Upper lobe of left lung (tissue), 6 donors: ENCODE data around the gene DCLK1. TPM values are rescaled to one million over a fixed set of nuclear protein-coding genes. Genes with fewer than 3 reads are reported as not detected.

ENCODE experiments used
- ATAC-seq, 2 donors: fragments of 200-7000 bp; cut with Tn5 transposase; one replicate each; pipeline ENCODE4 v1.9.1; 2022; ENCODE audit warnings: mild to moderate bottlenecking in 2 of 2, moderate library complexity in 2 of 2; ENCODE audit not compliant: low FRiP score in 2 of 2
- DNase-seq, 2 donors: peaks; one replicate each; pipeline ENCODE4 v3.0.0-alpha.2; 2019 to 2020
- H3K27ac ChIP-seq, 4 donors: fragments of 200-600 bp; sonication (generic); one replicate each; pipeline ENCODE4 v1.5.1; 2016 to 2019
- H3K27me3 ChIP-seq, 4 donors: fragments of 200-600 bp; sonication (generic); one replicate each; pipeline ENCODE4 v1.5.1; 2017 to 2019
- H3K36me3 ChIP-seq, 4 donors: fragments of 200-600 bp; sonication (generic); one replicate each; pipeline ENCODE4 v1.5.1; 2016 to 2019
- H3K4me1 ChIP-seq, 4 donors: fragments of 200-600 bp; sonication (generic); one replicate each; pipeline ENCODE4 v1.5.1; 2018 to 2019
- H3K4me3 ChIP-seq, 4 donors: fragments of 200-600 bp; sonication (generic); one replicate each; pipeline ENCODE4 v1.5.1; 2017 to 2019; ENCODE audit warnings: mild to moderate bottlenecking in 2 of 4, moderate library complexity in 1 of 4
- H3K9me3 ChIP-seq, 4 donors: fragments of 200-600 bp; sonication (generic); one replicate each; pipeline ENCODE4 v1.5.1; 2018 to 2019
- CTCF ChIP-seq, 6 experiments: fragments of 450-650 bp in 4 of 6; fragments of 200-600 bp in 2 of 6; sonication (generic) in 2 of 6; IDR thresholded peaks; one replicate each; pipeline ENCODE4 v1.5.1; 2016 to 2019; ENCODE audit warnings: antibody characterized with exemption in 6 of 6
- EP300 ChIP-seq, 4 donors: sonication (generic); formaldehyde crosslinking; IDR thresholded peaks; one replicate each; pipeline ENCODE4 v1.5.1; 2017; ENCODE audit warnings: antibody characterized with exemption in 4 of 4, control low read depth in 2 of 4
- POLR2A ChIP-seq, 4 donors: fragments of 450-650 bp; IDR thresholded peaks; one replicate each; pipeline ENCODE4 v1.5.1; 2016 to 2017; ENCODE audit warnings: antibody characterized with exemption in 4 of 4, mild to moderate bottlenecking in 2 of 4
- POLR2AphosphoS5 ChIP-seq, 2 donors: sonication (generic); formaldehyde crosslinking; IDR thresholded peaks; one replicate each; pipeline ENCODE4 v1.5.1; 2017; ENCODE audit warnings: antibody characterized with exemption in 2 of 2
- WGBS, 2 donors: methylation state at CpG; one replicate each; pipeline ENCODE4 v1.1.5; 2017 to 2018; 5-methylcytosine and 5-hydroxymethylcytosine counted together
- total RNA-seq, 6 donors: library from RNA; depleted of rRNA in 4 of 6; stranded (reverse); fragments of >200 nt in 4 of 6; gene quantifications; one replicate each; pipeline versions ENCODE4 v1.1.0 to v1.2.1, GENCODE V29; 2016 to 2021
- donor health status: DM: no; HTN: no; CAD: no; lungs with moderate emphysema.
- donor health status: DM: no; HTN: yes; CAD: no; lungs with severe emphysema.

DCLK1 gene
- total RNA-seq, 6 donors from 2014 or later = 2.1 to 14.7 (median 3.9) TPM

- Histone ChIP-seq H3K9me3 (no peaks in the 10 kb centered on the region), H3K36me3 (no peaks in the 10 kb centered on the region), H3K4me1 (peaks cover 0 to 6% (median 0%) of the 10 kb centered on the region in 4 donors), H3K4me3 (no peak overlapping the region), H3K27me3 (no peaks in the 10 kb centered on the region), H3K27ac (no peak overlapping the region)
- DNase-seq = no peak
- 47 to 59% methylated on average over 1 of the region's 1 CpG for WGBS, 2 donors
- TF ChIP-seq POLR2AphosphoS5 (IDR thresholded peaks at IDR 0.05) (no peak), CTCF (IDR thresholded peaks at IDR 0.05) (no peak), POLR2A (IDR thresholded peaks at IDR 0.05) (no peak), EP300 (IDR thresholded peaks at IDR 0.05) (no peak)
- ATAC-seq = no peak
These were observed 26.3 kb upstream of the DCLK1 start for GRCh38 chr13:36157480-36157879.

GRCh38 chr13:36154567-36155291, 23.5 kb upstream of the DCLK1 start:
- Histone ChIP-seq H3K27me3 (no peaks in the 10 kb centered on the region), H3K36me3 (no peaks in the 10 kb centered on the region), H3K27ac (no peak overlapping the region), H3K4me1 (peaks cover 0 to 6% (median 0%) of the 10 kb centered on the region in 4 donors), H3K9me3 (no peaks in the 10 kb centered on the region), H3K4me3 (no peak overlapping the region)
- 13 to 43% methylated on average over 5 to 25 of the region's 35 CpGs for WGBS, 2 donors
- no peak for TF ChIP-seq POLR2AphosphoS5 (IDR thresholded peaks at IDR 0.05)
- ATAC-seq = peak; percentile 34 to 47
- DNase-seq = peak in 1 of 2 donors; percentile 63

DNA sequence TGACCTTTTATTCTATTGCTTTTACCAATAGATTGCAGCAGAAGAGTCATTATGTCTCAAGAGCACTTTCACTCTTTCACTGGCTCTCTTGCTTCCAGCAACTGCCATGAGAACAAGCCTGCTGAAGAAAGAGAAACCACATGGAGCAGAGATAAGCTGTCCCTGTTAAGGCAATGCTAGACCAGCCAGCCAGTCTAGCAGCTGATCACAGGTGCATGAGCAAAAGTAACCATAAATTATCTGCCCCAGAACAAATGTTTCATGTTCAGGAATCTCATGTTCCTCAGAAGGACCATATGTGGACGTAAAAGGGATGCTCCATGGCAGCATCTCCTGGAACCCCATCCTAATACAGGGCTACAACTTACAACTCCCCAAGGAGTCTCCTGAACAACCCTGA, 20.4 kb upstream of the DCLK1 start:
- H3K27me3 ChIP-seq = no peaks in the 10 kb centered on the region
- DNase-seq = no peak
- 63 to 64% methylated on average over 1 of the region's 1 CpG for WGBS, 2 donors
- TF ChIP-seq CTCF (IDR thresholded peaks at IDR 0.05) = no peak
- no peak for TF ChIP-seq POLR2AphosphoS5 (IDR thresholded peaks at IDR 0.05)
- no peak for TF ChIP-seq EP300 (IDR thresholded peaks at IDR 0.05)
- TF ChIP-seq POLR2A (IDR thresholded peaks at IDR 0.05) = no peak
- no peaks in the 10 kb centered on the region for H3K9me3 ChIP-seq
- no peak for ATAC-seq
- no peak overlapping the region for H3K27ac ChIP-seq
- peaks cover 0 to 6% (median 0%) of the 10 kb centered on the region in 4 donors for H3K4me1 ChIP-seq
- H3K36me3 ChIP-seq = no peaks in the 10 kb centered on the region
- no peak overlapping the region for H3K4me3 ChIP-seq

GRCh38 chr13:36148446-36148845, 17.3 kb upstream of the DCLK1 start:
- DNase-seq (no peak), ATAC-seq (no peak)
- no peaks in the 10 kb centered on the region for H3K36me3 ChIP-seq
- 94 to 96% methylated on average over 1 of the region's 1 CpG for WGBS, 2 donors
- H3K9me3 ChIP-seq = peaks cover 0 to 4% (median 0%) of the 10 kb centered on the region in 4 donors
- no peak overlapping the region for H3K27ac ChIP-seq
- H3K4me1 ChIP-seq = no peaks in the 10 kb centered on the region
- TF ChIP-seq CTCF (IDR thresholded peaks at IDR 0.05) = no peak
- TF ChIP-seq POLR2AphosphoS5 (IDR thresholded peaks at IDR 0.05) = no peak
- TF ChIP-seq POLR2A (IDR thresholded peaks at IDR 0.05) = no peak
- no peak for TF ChIP-seq EP300 (IDR thresholded peaks at IDR 0.05)
- no peaks in the 10 kb centered on the region for H3K27me3 ChIP-seq
- no peak overlapping the region for H3K4me3 ChIP-seq

DNA sequence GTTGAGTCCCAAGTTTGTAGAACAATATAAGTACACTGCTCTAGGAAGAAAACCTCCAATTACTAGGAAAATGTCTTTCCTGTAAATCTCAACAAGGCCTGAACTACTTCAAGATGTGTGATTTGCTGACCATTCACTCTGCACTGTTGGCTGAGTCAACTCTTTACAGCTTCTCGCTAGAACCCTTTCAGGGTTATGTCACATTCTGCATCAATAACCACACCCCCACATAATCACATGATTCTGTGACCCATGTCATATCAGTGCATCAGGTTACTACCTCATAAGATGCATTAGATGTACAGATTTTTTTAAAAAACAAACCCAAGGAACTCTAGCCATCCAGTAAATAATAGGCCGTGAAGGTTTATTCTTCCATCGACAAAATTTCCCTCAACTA, 16.1 kb upstream of the DCLK1 start:
- Histone ChIP-seq H3K4me3 (no peak overlapping the region), H3K27ac (no peak overlapping the region), H3K27me3 (no peaks in the 10 kb centered on the region), H3K36me3 (no peaks in the 10 kb centered on the region), H3K4me1 (no peaks in the 10 kb centered on the region), H3K9me3 (peaks cover 0 to 4% (median 0%) of the 10 kb centered on the region in 4 donors)
- ATAC-seq = no peak
- 92 to 94% methylated on average over 3 of the region's 3 CpGs for WGBS, 2 donors
- TF ChIP-seq CTCF (IDR thresholded peaks at IDR 0.05) (no peak), EP300 (IDR thresholded peaks at IDR 0.05) (no peak), POLR2A (IDR thresholded peaks at IDR 0.05) (no peak), POLR2AphosphoS5 (IDR thresholded peaks at IDR 0.05) (no peak)
- no peak for DNase-seq
